GM06990 (cell line): ENCODE measurements around the gene MTTP.

Experiments used
- DNase-seq: peaks from one replicate; pipeline ENCODE4 v3.0.0-alpha.2; 2011; ENCODE audit not compliant: insufficient read length; ENCODE audit errors: extremely low read depth
- H3K27me3 ChIP-seq: replicated peaks from 2 replicates; pipeline ENCODE4 v1.6.0; 2011; ENCODE audit warnings: low read length; ENCODE audit not compliant: control insufficient read depth, insufficient read depth
- H3K36me3 ChIP-seq: 2 replicates; pipeline ENCODE4 v1.5.1; 2011; ENCODE audit warnings: low read length; ENCODE audit not compliant: control insufficient read depth, insufficient read depth
- H3K4me3 ChIP-seq: replicated peaks from 2 replicates; pipeline ENCODE4 v1.5.1; 2011; ENCODE audit warnings: low read depth, mild to moderate bottlenecking, control low read depth, low read length
- CTCF ChIP-seq: IDR thresholded peaks from 2 replicates; pipeline ENCODE4 v1.5.1; 2011; ENCODE audit warnings: low read length, control low read depth, mild to moderate bottlenecking, inconsistent platforms; ENCODE audit not compliant: insufficient read depth, poor library complexity, severe bottlenecking

Gene MTTP

DNA sequence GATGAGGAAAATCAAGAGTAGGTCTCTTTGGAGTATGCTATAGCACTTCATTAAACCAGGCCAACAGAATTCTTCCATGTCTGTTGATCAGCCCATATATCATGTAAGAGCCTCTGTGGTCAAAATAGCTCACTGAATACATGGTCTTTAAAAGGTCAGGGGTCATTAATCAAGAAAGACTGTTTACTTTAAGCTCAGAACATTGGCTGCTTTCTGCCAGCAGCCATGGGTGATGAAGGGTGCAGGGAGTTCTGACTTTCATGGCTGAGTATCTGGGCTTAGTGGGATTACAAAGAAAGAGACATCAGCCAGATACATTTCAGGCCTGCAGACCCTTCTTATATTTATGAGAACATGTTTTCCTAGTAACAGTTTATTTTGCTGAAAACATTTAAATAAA lies 90.1 kb downstream of the MTTP start:
- H3K4me3 ChIP-seq = no peak overlapping the region
- no peak for DNase-seq
- H3K36me3 ChIP-seq = no peaks in the 10 kb centered on the region
- no peak for TF ChIP-seq CTCF
- no peaks in the 10 kb centered on the region for H3K27me3 ChIP-seq

GRCh38 chr4:99665983-99666382 lies 91.4 kb downstream of the MTTP start:
- no peak for TF ChIP-seq CTCF
- no peaks in the 10 kb centered on the region for H3K27me3 ChIP-seq
- no peak overlapping the region for H3K4me3 ChIP-seq
- no peak for DNase-seq
- no peaks in the 10 kb centered on the region for H3K36me3 ChIP-seq

DNA sequence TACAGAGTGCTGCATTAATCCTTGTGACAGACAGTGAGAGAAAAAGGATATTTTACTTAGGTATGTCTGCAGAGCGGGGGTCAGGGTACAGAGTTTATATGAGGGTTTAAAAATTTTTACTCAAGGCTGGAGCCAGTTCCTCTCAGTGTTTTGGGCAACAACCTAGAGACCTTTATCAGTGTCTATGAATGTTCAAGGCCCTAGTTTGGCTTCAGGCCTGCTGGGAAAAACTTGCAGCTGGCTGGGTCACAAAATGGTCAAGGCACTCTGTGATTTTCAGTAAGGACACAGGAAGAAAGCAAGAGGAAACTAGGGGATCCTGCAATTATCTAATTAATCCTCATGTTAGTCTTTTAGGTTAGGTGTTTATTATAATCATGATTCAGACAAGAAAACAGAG lies 93.8 kb downstream of the MTTP start:
- no peak for DNase-seq
- Histone ChIP-seq H3K27me3 (no peaks in the 10 kb centered on the region), H3K4me3 (no peak overlapping the region), H3K36me3 (no peaks in the 10 kb centered on the region)
- no peak for TF ChIP-seq CTCF

GRCh38 chr4:99669084-99669483 lies 94.5 kb downstream of the MTTP start:
- TF ChIP-seq CTCF = no peak
- Histone ChIP-seq H3K36me3 (no peaks in the 10 kb centered on the region), H3K27me3 (no peaks in the 10 kb centered on the region), H3K4me3 (no peak overlapping the region)
- DNase-seq = no peak

- no peaks in the 10 kb centered on the region for H3K27me3 ChIP-seq
- no peak for TF ChIP-seq CTCF
- H3K36me3 ChIP-seq = no peaks in the 10 kb centered on the region
- H3K4me3 ChIP-seq = no peak overlapping the region
- DNase-seq = no peak
Measured at GRCh38 chr4:99670409-99671073, 95.9 kb downstream of the MTTP start.
